B cell (primary cell): Measurements from ENCODE around the gene PLVAP. TPM values are rescaled to one million over a fixed set of nuclear protein-coding genes. Genes with fewer than 3 reads are reported as not detected.

Source experiments
- ATAC-seq: fragments of 200-7000 bp; cut with Tn5 transposase; one replicate; pipeline ENCODE4 v1.10.0; 2021; ENCODE audit warnings: low read depth, mild to moderate bottlenecking, moderate number of reproducible peaks, moderate library complexity
- CTCF ChIA-PET: fragments of 350-600 bp; sonication (Branson Sonifier 250); formaldehyde crosslinking; loops from one replicate; lab custom pipeline; 2021; ENCODE audit warnings: antibody characterized with exemption, inconsistent platforms; lab: Charles Lee
- POLR2A ChIA-PET: fragments of 350-600 bp; sonication (Branson Sonifier 250); formaldehyde crosslinking; loops from one replicate; lab custom pipeline; 2021; ENCODE audit warnings: antibody characterized with exemption; lab: Charles Lee
- DNase-seq: peaks from one replicate; pipeline ENCODE4 v3.0.0; 2013
- H2AFZ ChIP-seq: 2 replicates; pipeline ENCODE4 v1.6.1; 2012; ENCODE audit warnings: mild to moderate bottlenecking, low read depth, low read length; ENCODE audit not compliant: insufficient read depth, poor library complexity, severe bottlenecking
- H3K27ac ChIP-seq, 2 donors: 1 replicate in 1 of 2; 2 replicates in 1 of 2; pipeline ENCODE4 v1.5.1; 2012 to 2013; ENCODE audit warnings: low read length in 2 of 2, mild to moderate bottlenecking in 2 of 2, moderate library complexity in 1 of 2
- H3K27me3 ChIP-seq, 4 experiments: fragments of 200-600 bp in 1 of 4; sonication (generic) in 1 of 4; replicated peaks in 1 of 4; 1 replicate in 2 of 4; 2 replicates in 2 of 4; pipeline versions ENCODE4 v1.6.1 to v1.7.0; 2013 to 2016; ENCODE audit warnings: low read length in 3 of 4, mild to moderate bottlenecking in 2 of 4, mixed read lengths in 1 of 4, moderate library complexity in 1 of 4; ENCODE audit not compliant: insufficient read depth in 4 of 4, control insufficient read depth in 3 of 4; ENCODE audit errors: control extremely low read depth in 1 of 4
- H3K36me3 ChIP-seq, 2 experiments: replicated peaks in 1 of 2; 1 replicate in 1 of 2; 2 replicates in 1 of 2; pipeline versions ENCODE4 v1.6.1 to v1.7.1; 2013; ENCODE audit warnings: low read length in 1 of 2; ENCODE audit not compliant: insufficient read depth in 2 of 2, control insufficient read depth in 1 of 2; ENCODE audit errors: control extremely low read depth in 1 of 2, extremely low read depth in 1 of 2
- H3K4me1 ChIP-seq, 2 donors: fragments of 200-600 bp in 1 of 2; sonication (generic) in 1 of 2; 1 replicate in 1 of 2; 2 replicates in 1 of 2; pipeline versions ENCODE4 v1.5.1 to v1.6.1; 2013 to 2017; ENCODE audit warnings: low read length in 2 of 2; ENCODE audit not compliant: control insufficient read depth in 2 of 2, insufficient read depth in 2 of 2
- H3K4me2 ChIP-seq: replicated peaks from 2 replicates; pipeline ENCODE3; 2012; ENCODE audit warnings: mild to moderate bottlenecking, low read depth, low read length; ENCODE audit not compliant: poor library complexity, severe bottlenecking
- H3K4me3 ChIP-seq, 5 experiments: fragments of 200-600 bp in 1 of 5; sonication (generic) in 1 of 5; 1 replicate in 3 of 5; 2 replicates in 2 of 5; pipeline versions ENCODE4 v1.5.1 to v1.7.0; 2011 to 2016; ENCODE audit warnings: low read length in 4 of 5, mild to moderate bottlenecking in 4 of 5, low read depth in 2 of 5, control low read depth in 1 of 5, moderate library complexity in 1 of 5; ENCODE audit not compliant: insufficient read depth in 1 of 5; ENCODE audit errors: control extremely low read depth in 1 of 5, extremely low read depth in 1 of 5
- H3K79me2 ChIP-seq: fragments of 200-600 bp; sonication (generic); one replicate; pipeline ENCODE4 v1.6.0; 2016; ENCODE audit warnings: low read length; ENCODE audit not compliant: control insufficient read depth, insufficient read depth
- H3K9ac ChIP-seq: fragments of 200-600 bp; sonication (generic); 2 replicates; pipeline ENCODE4 v1.6.1; 2017; ENCODE audit warnings: mild to moderate bottlenecking, low read length, moderate library complexity
- H3K9me3 ChIP-seq, 3 donors: one replicate each; pipeline versions ENCODE4 v1.6.1 to v1.7.1; 2013; ENCODE audit warnings: low read length in 2 of 3; ENCODE audit not compliant: control insufficient read depth in 2 of 3, insufficient read depth in 1 of 3; ENCODE audit errors: control extremely low read depth in 1 of 3
- H4K20me1 ChIP-seq: 2 replicates; pipeline ENCODE4 v1.6.0; 2012; ENCODE audit warnings: mild to moderate bottlenecking, low read length; ENCODE audit not compliant: insufficient read depth, control insufficient read depth, poor library complexity, severe bottlenecking
- H3K27ac Mint-ChIP-seq: one replicate; pipeline ENCODE4 v1.8.0; 2021; ENCODE audit warnings: mixed read lengths
- H3K27me3 Mint-ChIP-seq: one replicate; pipeline ENCODE4 v1.8.0; 2021; ENCODE audit warnings: mixed read lengths
- H3K4me1 Mint-ChIP-seq: one replicate; pipeline ENCODE4 v1.8.0; 2021; ENCODE audit warnings: mixed read lengths
- H3K4me3 Mint-ChIP-seq: one replicate; pipeline ENCODE4 v1.8.0; 2021; ENCODE audit warnings: mixed read lengths
- H3K9me3 Mint-ChIP-seq: one replicate; pipeline ENCODE4 v1.8.0; 2022; ENCODE audit warnings: mixed read lengths; ENCODE audit not compliant: insufficient read depth
- CTCF ChIP-seq: fragments of 200-600 bp; IDR thresholded peaks from one replicate; pipeline ENCODE4 v1.8.0; 2022; ENCODE audit warnings: antibody characterized with exemption, mild to moderate bottlenecking
- EZH2 ChIP-seq: IDR thresholded peaks from 2 replicates; pipeline ENCODE4 v1.6.1; 2012; ENCODE audit warnings: borderline replicate concordance, low read depth, mild to moderate bottlenecking, moderate library complexity, low read length; ENCODE audit not compliant: insufficient read depth, poor library complexity, severe bottlenecking
- WGBS: methylation state at CpG from one replicate; pipeline ENCODE4 v1.1.5; 2013; ENCODE audit warnings: missing lambda C conversion rate; ENCODE audit not compliant: insufficient coverage; 5-methylcytosine and 5-hydroxymethylcytosine counted together
- intact Hi-C: fragments of 100-400 bp; cut with micrococcal nuclease; formaldehyde crosslinking; loops from one replicate; pipeline ENCODE4 v1.10.0; 2022
- polyA plus RNA-seq: library from polyadenylated mRNA; depleted of rRNA; stranded (reverse); fragments of >200 nt; gene quantifications from 2 replicates; pipeline ENCODE4 v1.2.3, GENCODE V29; 2012
- total RNA-seq, 2 donors: library from RNA; stranded (reverse); fragments of 120-200 nt in 1 of 2; gene quantifications; 1 replicate in 1 of 2; 2 replicates in 1 of 2; pipeline versions ENCODE4 v1.2.3 to v1.2.4, GENCODE V29; 2013 to 2022

The PLVAP gene
- total and polyA plus RNA-seq, 2 donors (not counting 1 experiment from before 2014, with no cell fraction given): 0.06 TPM; not detected in 1

GRCh38 chr19:17304386-17305215 is 72.5 kb downstream of the PLVAP start:
- Mint-ChIP-seq H3K4me1 (peaks cover 48% of the 10 kb centered on the region), H3K27me3 (no peaks in the 10 kb centered on the region), H3K27ac (peak overlapping the region; percentile 90), H3K4me3 (peak overlapping the region; percentile 91), H3K9me3 (no peaks in the 10 kb centered on the region)
- ChIA-PET CTCF (interaction anchor here (0.6 to 2.9 kb wide), 20 partner anchors 9 to 233 kb away, joined by 3 to 18 read pairs (median 4); partner anchors contain the start of genes ANKLE1, ANO8, BABAM1 and USE1), POLR2A (interaction anchor here (0.6 to 1.5 kb wide), 17 partner anchors 12 to 1356 kb away, joined by 3 to 12 read pairs (median 7); partner anchors contain the start of genes BABAM1 and USE1)
- no peaks in the 10 kb centered on the region for H3K36me3 ChIP-seq
- H3K4me2 ChIP-seq: peak overlapping the region; percentile 96
- intact Hi-C loops: loop anchor here (1.0 to 10.0 kb wide), 9 partner anchors 12 to 717 kb away; partner anchors contain the start of genes BABAM1, HAUS8, MYO9B and OCEL1
- H3K4me3 ChIP-seq: peak overlapping the region in 2 of 5 experiments; percentile 6 to 38
- H2AFZ ChIP-seq: peak overlapping the region; percentile 83
- H3K4me1 ChIP-seq: peaks cover 30 to 45% of the 10 kb centered on the region in 2 donors
- 96% methylated on average over 3 of the region's 12 CpGs for WGBS
- ATAC-seq (no peak), DNase-seq (no peak)
- no peaks in the 10 kb centered on the region for H3K9me3 ChIP-seq
- peaks cover 38% of the 10 kb centered on the region for H3K79me2 ChIP-seq
- H3K27me3 ChIP-seq: no peaks in the 10 kb centered on the region
- no peak for TF ChIP-seq CTCF
- no peak for TF ChIP-seq EZH2
- peaks cover 2% of the 10 kb centered on the region for H4K20me1 ChIP-seq
- no peak overlapping the region for H3K9ac ChIP-seq
- H3K27ac ChIP-seq: peak overlapping the region; percentile 37 to 57
